Erythroblast (primary cell): ENCODE data around the gene KIF4A.

ENCODE experiments used
- GATA1 ChIP-seq: IDR thresholded peaks from 2 replicates; pipeline ENCODE4 v1.6.1; 2011; ENCODE audit warnings: low read depth, mild to moderate bottlenecking, control low read depth, low read length, moderate library complexity
- POLR2A ChIP-seq: IDR thresholded peaks from 2 replicates; pipeline ENCODE4 v1.6.1; 2011; ENCODE audit warnings: mild to moderate bottlenecking, low read length

DNA sequence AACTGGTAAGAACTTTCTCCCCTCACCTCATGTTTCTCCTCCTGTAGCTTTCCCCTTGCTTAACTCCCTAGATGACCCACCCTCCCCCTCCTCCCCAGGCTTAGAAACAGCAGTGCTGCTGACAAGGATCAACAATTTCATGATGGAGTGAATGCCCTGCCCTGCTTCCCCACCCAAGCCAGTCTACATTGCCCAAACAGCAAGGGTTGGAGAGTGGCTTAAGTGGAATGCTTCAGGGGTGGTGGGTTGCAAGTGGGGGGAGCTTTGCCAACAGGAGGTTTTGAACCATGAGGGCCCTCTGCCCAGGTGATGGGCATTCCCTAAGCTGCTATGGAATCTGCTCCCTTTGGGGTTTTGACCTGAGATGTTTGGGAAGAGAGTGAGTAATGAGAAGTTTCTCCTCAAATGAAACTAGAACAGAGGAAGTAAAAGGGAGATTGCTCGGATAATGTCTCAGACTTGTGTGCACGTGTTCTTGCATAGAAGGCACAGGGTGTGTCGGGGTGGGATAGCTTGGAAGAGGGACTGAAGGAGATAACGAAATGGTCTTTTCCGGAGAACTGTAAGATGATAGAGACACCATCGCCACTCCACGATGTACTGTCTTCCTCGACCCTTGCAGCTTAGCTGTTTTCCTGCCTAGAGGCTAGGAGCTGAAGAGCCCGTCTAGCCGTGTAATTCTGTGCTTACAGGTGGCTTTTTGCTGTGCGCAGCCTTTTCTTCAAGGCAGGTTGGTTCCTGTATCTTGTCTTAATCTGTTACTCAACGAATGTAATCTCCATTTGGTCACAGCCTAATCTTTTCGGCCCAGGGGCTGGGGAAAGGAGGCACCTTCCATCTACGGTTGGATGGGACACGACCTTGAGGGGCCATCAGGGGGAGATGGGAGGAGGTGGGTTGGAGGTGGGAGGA, 143.3 kb downstream of the KIF4A start:
- TF ChIP-seq POLR2A (no peak), GATA1 (no peak)
